ENCODE data around the gene GAS2L3.

Gene GAS2L3

GRCh38 chr12:100656856-100657255 is 83.4 kb downstream of the GAS2L3 start:
- no peak for DNase-seq

GRCh38 chr12:100661300-100661951 is 87.9 kb downstream of the GAS2L3 start:
- DNase-seq: no peak

- no peak for DNase-seq
Measured at GRCh38 chr12:100666588-100666987, 93.1 kb downstream of the GAS2L3 start.

- DNase-seq: peak in 47 of 51 donors; percentile 3 to 79 (median 36)
Measured at GRCh38 chr12:100668945-100669536, 95.6 kb downstream of the GAS2L3 start.

- DNase-seq: no peak
Measured at GRCh38 chr12:100669922-100670321, 96.4 kb downstream of the GAS2L3 start.

- DNase-seq: no peak
Measured at GRCh38 chr12:100671396-100672074, 98.1 kb downstream of the GAS2L3 start.

GRCh38 chr12:100672075-100672592 is 98.7 kb downstream of the GAS2L3 start:
- DNase-seq: no peak

GRCh38 chr12:100674036-100674888 is 100.8 kb downstream of the GAS2L3 start:
- no peak for DNase-seq
